ENCODE data around the gene PEX3. TPM values are rescaled to one million over a fixed set of nuclear protein-coding genes. Genes with fewer than 3 reads are reported as not detected.

The PEX3 gene
- total RNA-seq, 3 donors from 2014 or later, result 12.0 to 22.0 (median 20.0) TPM

- Histone ChIP-seq H3K36me3 (no peaks in the 10 kb centered on the region), H3K27me3 (no peaks in the 10 kb centered on the region), H3K27ac (no peak overlapping the region), H3K4me3 (peak overlapping the region; percentile 58 to 82 (median 70)), H3K9me3 (no peaks in the 10 kb centered on the region), H3K4me1 (peaks cover 0 to 7% of the 10 kb centered on the region in 2 donors)
- intact Hi-C loops (cut with DNase I; ENCODE audit: low total_unique reads), result no loop called here
- no peak for DNase-seq (ENCODE audit: low spot score in 2 of 2)
- TF ChIP-seq CTCF (IDR thresholded peaks at IDR 0.05), result no peak
- TF ChIP-seq POLR2A (IDR thresholded peaks at IDR 0.05), result no peak
- no peak for TF ChIP-seq POLR2AphosphoS5 (IDR thresholded peaks at IDR 0.05)
Observed at GRCh38 chr6:143449082-143449713, 1.4 kb upstream of the PEX3 start.

- no peak for DNase-seq (ENCODE audit: low spot score in 2 of 2)
- no peaks in the 10 kb centered on the region for H3K27me3 ChIP-seq
- intact Hi-C loops (cut with DNase I; ENCODE audit: low total_unique reads), result no loop called here
- H3K9me3 ChIP-seq, result no peaks in the 10 kb centered on the region
- peak overlapping the region; percentile 84 for H3K27ac ChIP-seq
- H3K36me3 ChIP-seq, result no peaks in the 10 kb centered on the region
- no peak for TF ChIP-seq POLR2AphosphoS5 (IDR thresholded peaks at IDR 0.05)
- TF ChIP-seq CTCF (IDR thresholded peaks at IDR 0.05), result no peak
- no peak for TF ChIP-seq POLR2A (IDR thresholded peaks at IDR 0.05)
- H3K4me3 ChIP-seq, result peak overlapping the region; percentile 58 to 82 (median 70)
- peaks cover 0 to 7% of the 10 kb centered on the region in 2 donors for H3K4me1 ChIP-seq
Observed at GRCh38 chr6:143449714-143450452, 722 bp upstream of the PEX3 start.

GRCh38 chr6:143451531-143451930 is 926 bp downstream of the PEX3 start:
- H3K27me3 ChIP-seq, result no peaks in the 10 kb centered on the region
- peaks cover 0 to 7% of the 10 kb centered on the region in 2 donors for H3K4me1 ChIP-seq
- H3K27ac ChIP-seq, result peak overlapping the region; percentile 84
- no peaks in the 10 kb centered on the region for H3K9me3 ChIP-seq
- intact Hi-C loops (cut with DNase I; ENCODE audit: low total_unique reads), result no loop called here
- TF ChIP-seq POLR2A (IDR thresholded peaks at IDR 0.05) (no peak), CTCF (IDR thresholded peaks at IDR 0.05) (no peak), POLR2AphosphoS5 (IDR thresholded peaks at IDR 0.05) (no peak)
- no peaks in the 10 kb centered on the region for H3K36me3 ChIP-seq
- DNase-seq (ENCODE audit: low spot score in 2 of 2), result no peak
- peak overlapping the region; percentile 58 to 82 (median 70) for H3K4me3 ChIP-seq

- no peak for DNase-seq (ENCODE audit: low spot score in 2 of 2)
- H3K27me3 ChIP-seq, result no peaks in the 10 kb centered on the region
- H3K4me3 ChIP-seq, result no peak overlapping the region
- H3K4me1 ChIP-seq, result no peaks in the 10 kb centered on the region
- H3K36me3 ChIP-seq, result peaks cover 5% of the 10 kb centered on the region
- H3K27ac ChIP-seq, result peak overlapping the region; percentile 9 to 33
- intact Hi-C loops (cut with DNase I; ENCODE audit: low total_unique reads), result no loop called here
- H3K9me3 ChIP-seq, result no peaks in the 10 kb centered on the region
- TF ChIP-seq POLR2AphosphoS5 (IDR thresholded peaks at IDR 0.05) (no peak), POLR2A (IDR thresholded peaks at IDR 0.05) (no peak), CTCF (IDR thresholded peaks at IDR 0.05) (no peak)
Observed at GRCh38 chr6:143457563-143458359, 7.2 kb downstream of the PEX3 start.
